SK-N-SH treated with all-trans-retinoic acid at 6 μM for 48 hours (cell line): Measurements from ENCODE around the gene RTRAF.

Experiments used
- ATAC-seq: fragments of 200-7000 bp; cut with Tn5 transposase; 3 replicates; pipeline ENCODE4 v1.9.1; 2020; ENCODE audit warnings: mild to moderate bottlenecking, moderate library complexity
- ARNTL ChIP-seq: fragments of 450-650 bp; formaldehyde crosslinking; IDR thresholded peaks from 2 replicates; pipeline ENCODE4 v1.5.0; 2020; ENCODE audit warnings: low read depth, mild to moderate bottlenecking, moderate library complexity, borderline replicate concordance
- BACH2 ChIP-seq: fragments of 250-450 bp; sonication (Bioruptor Pico); IDR thresholded peaks from 2 replicates; pipeline ENCODE4 v1.9.0; 2021; ENCODE audit warnings: mild to moderate bottlenecking, borderline replicate concordance
- CSDC2 ChIP-seq: fragments of 250-450 bp; sonication (Bioruptor Pico); IDR thresholded peaks from 2 replicates; pipeline ENCODE4 v1.5.0; 2020; ENCODE audit warnings: mild to moderate bottlenecking, moderate library complexity
- ESRRG ChIP-seq: fragments of 250-450 bp; sonication (Bioruptor Pico); IDR thresholded peaks from 2 replicates; pipeline ENCODE4 v1.6.1; 2021; ENCODE audit warnings: mild to moderate bottlenecking
- GLIS3 ChIP-seq: fragments of 250-450 bp; sonication (Bioruptor Pico); IDR thresholded peaks from 2 replicates; pipeline ENCODE4 v1.5.0; 2020; ENCODE audit warnings: mild to moderate bottlenecking, moderate library complexity
- ISL1 ChIP-seq: fragments of 250-450 bp; sonication (Bioruptor Pico); IDR thresholded peaks from 2 replicates; pipeline ENCODE4 v2.1.2; 2022; ENCODE audit warnings: mild to moderate bottlenecking, moderate library complexity
- OSR1 ChIP-seq: fragments of 250-450 bp; sonication (Bioruptor Pico); IDR thresholded peaks from 2 replicates; pipeline ENCODE4 v1.8.0; 2022; ENCODE audit warnings: moderate library complexity, mild to moderate bottlenecking, inconsistent platforms
- PATZ1 ChIP-seq: fragments of 250-450 bp; sonication (Bioruptor Pico); IDR thresholded peaks from 2 replicates; pipeline ENCODE4 v1.8.0; 2020; ENCODE audit warnings: mild to moderate bottlenecking, moderate library complexity, borderline replicate concordance
- POU6F1 ChIP-seq: fragments of 250-450 bp; sonication (Bioruptor Pico); IDR thresholded peaks from 2 replicates; pipeline ENCODE4 v1.8.0; 2021; ENCODE audit warnings: low read depth, mild to moderate bottlenecking, moderate library complexity, borderline replicate concordance
- PPARA ChIP-seq: fragments of 250-450 bp; sonication (Bioruptor Pico); IDR thresholded peaks from 2 replicates; pipeline ENCODE4 v1.5.0; 2020; ENCODE audit warnings: mild to moderate bottlenecking, borderline replicate concordance
- RARB ChIP-seq: fragments of 250-450 bp; sonication (Bioruptor Pico); IDR thresholded peaks from 2 replicates; pipeline ENCODE4 v1.8.0; 2021; ENCODE audit warnings: mild to moderate bottlenecking, moderate library complexity
- SNAI2 ChIP-seq: fragments of 250-450 bp; sonication (Bioruptor Pico); IDR thresholded peaks from 2 replicates; pipeline ENCODE4 v1.5.0; 2020; ENCODE audit warnings: mild to moderate bottlenecking, moderate library complexity
- TCF4 ChIP-seq: fragments of 250-450 bp; sonication (Bioruptor Pico); IDR thresholded peaks from 2 replicates; pipeline ENCODE4 v1.8.0; 2021; ENCODE audit warnings: mild to moderate bottlenecking, moderate library complexity, borderline replicate concordance
- TOX ChIP-seq: fragments of 250-450 bp; sonication (Bioruptor Pico); IDR thresholded peaks from 2 replicates; pipeline ENCODE4 v1.8.0; 2021; ENCODE audit warnings: mild to moderate bottlenecking, moderate library complexity, borderline replicate concordance
- TSHZ2 ChIP-seq: fragments of 250-450 bp; sonication (Bioruptor Pico); IDR thresholded peaks from 2 replicates; pipeline ENCODE4 v1.5.0; 2020; ENCODE audit warnings: mild to moderate bottlenecking, moderate library complexity
- ZC3H10 ChIP-seq: fragments of 250-450 bp; sonication (Bioruptor Pico); IDR thresholded peaks from 2 replicates; pipeline ENCODE4 v1.5.1; 2021; ENCODE audit warnings: mild to moderate bottlenecking, moderate library complexity
- ZFP30 ChIP-seq: fragments of 450-650 bp; formaldehyde crosslinking; IDR thresholded peaks from 2 replicates; pipeline ENCODE4 v1.5.0; 2022; ENCODE audit warnings: mild to moderate bottlenecking, moderate library complexity
- ZNF8 ChIP-seq: fragments of 450-650 bp; formaldehyde crosslinking; IDR thresholded peaks from 2 replicates; pipeline ENCODE4 v1.5.0; 2020; ENCODE audit warnings: mild to moderate bottlenecking, moderate library complexity

The RTRAF gene

DNA sequence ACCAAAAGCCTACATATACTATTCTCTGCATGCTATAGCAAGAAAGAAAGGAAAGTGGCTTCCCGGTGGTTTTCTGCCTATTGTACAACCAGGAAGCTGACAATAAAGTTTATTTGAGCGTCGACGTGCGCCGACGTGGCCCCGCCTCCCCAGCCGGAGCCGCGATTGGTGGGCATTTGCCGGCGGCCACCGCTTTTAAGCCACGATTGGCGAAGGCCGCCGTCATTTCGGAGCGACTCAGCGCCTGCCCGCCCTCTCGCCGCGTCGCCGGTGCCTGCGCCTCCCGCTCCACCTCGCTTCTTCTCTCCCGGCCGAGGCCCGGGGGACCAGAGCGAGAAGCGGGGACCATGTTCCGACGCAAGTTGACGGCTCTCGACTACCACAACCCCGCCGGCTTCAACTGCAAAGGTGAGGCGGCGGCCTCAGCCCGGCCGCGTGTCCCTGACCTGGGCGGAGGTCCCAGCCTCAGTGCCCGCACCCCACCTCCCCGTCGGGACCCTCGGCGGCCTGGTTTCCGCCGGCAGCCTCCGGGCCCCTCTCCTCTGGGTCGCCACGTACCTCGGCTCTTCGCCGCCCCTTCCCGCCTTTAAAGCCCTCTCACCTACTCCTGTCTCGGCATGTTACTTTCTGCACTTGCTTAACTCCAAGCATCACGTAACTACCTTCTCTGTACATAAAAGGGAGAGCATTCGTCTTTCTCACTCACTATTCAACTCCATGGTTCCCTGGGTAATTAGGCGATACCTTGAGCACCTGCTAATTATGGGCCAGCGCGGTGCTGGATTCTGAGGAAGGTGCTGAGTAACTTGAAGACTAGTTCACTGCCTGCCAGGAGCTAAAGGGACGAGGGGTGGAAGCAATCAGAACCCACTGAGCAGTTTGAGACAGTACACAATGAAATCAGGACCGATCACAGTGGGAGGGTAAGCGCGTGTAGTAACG is at the start of gene RTRAF:
TSS of gene RTRAF (plus strand) at position 254 of the 942 bp plus-strand sequence. CDS start at position 348, 94 bp downstream.
- peak; percentile 99 for ATAC-seq
- TF ChIP-seq ISL1, result no peak
- TF ChIP-seq ESRRG (CRISPR knock-in tag), result no peak
- TF ChIP-seq RARB (CRISPR knock-in tag), result no peak
- TF ChIP-seq, all 23 proteins: peak for 0

- TF ChIP-seq ZNF8 (CRISPR knock-in tag), result no peak
- no peak for TF ChIP-seq PPARA (CRISPR knock-in tag)
- no peak for TF ChIP-seq SNAI2 (CRISPR knock-in tag)
- no peak for TF ChIP-seq POU6F1
- no peak for TF ChIP-seq TCF4
- no peak for TF ChIP-seq CSDC2 (CRISPR knock-in tag)
- TF ChIP-seq ARNTL (CRISPR knock-in tag), result no peak
- no peak for TF ChIP-seq BACH2 (CRISPR knock-in tag)
- TF ChIP-seq ZC3H10, result no peak
- TF ChIP-seq TSHZ2 (CRISPR knock-in tag), result no peak
- no peak for TF ChIP-seq ISL1
- TF ChIP-seq ESRRG (CRISPR knock-in tag), result no peak
- TF ChIP-seq TOX (CRISPR knock-in tag), result no peak
- no peak for TF ChIP-seq OSR1 (CRISPR knock-in tag)
- no peak for ATAC-seq
Observed at GRCh38 chr14:51939755-51940301, 49.5 kb upstream of the RTRAF start.

- ATAC-seq, result no peak
Observed at GRCh38 chr14:51942971-51943370, 46.4 kb upstream of the RTRAF start.

More at GRCh38 chr14:51942971-51943370, 46.4 kb upstream of the RTRAF start:
- TF ChIP-seq TSHZ2 (CRISPR knock-in tag), result no peak
- TF ChIP-seq POU6F1, result no peak
- no peak for TF ChIP-seq SNAI2 (CRISPR knock-in tag)
- TF ChIP-seq PPARA (CRISPR knock-in tag), result no peak
- TF ChIP-seq ZNF8 (CRISPR knock-in tag), result no peak
- no peak for TF ChIP-seq PATZ1 (CRISPR knock-in tag)
- no peak for TF ChIP-seq RARB (CRISPR knock-in tag)
- no peak for TF ChIP-seq GLIS3
- TF ChIP-seq ZFP30 (CRISPR knock-in tag), result no peak
- TF ChIP-seq ZC3H10, result no peak
